Activated CD4-positive, CD25-positive, alpha-beta regulatory T cell treated with anti-CD3 and anti-CD28 coated beads, Interleukin-2, amount 50 U/mL, for 72 hours (primary cell): ENCODE data around the gene PIK3CG.
"Not testable (repeated sequence)": the region's sequence is repeated elsewhere in the genome, so short reads cannot be mapped to it uniquely, and the experiment has no call there.

ENCODE experiments used
- DNase-seq: peaks from one replicate; pipeline ENCODE4 v3.0.0; 2021

PIK3CG gene

GRCh38 chr7:106865130-106866041, at the start of gene PIK3CG:
Gene PIK3CG, plus strand, starts transcription at chr7:106865282. Its CDS starts 2,280 bp downstream, at chr7:106867562.
- DNase-seq = no peak

- DNase-seq = no peak
Observed at GRCh38 chr7:106817098-106817497, 48.0 kb upstream of the PIK3CG start.

- no peak for DNase-seq
Observed at GRCh38 chr7:106818736-106819135, 46.3 kb upstream of the PIK3CG start.

- DNase-seq = no peak
Observed at GRCh38 chr7:106819546-106819945, 45.5 kb upstream of the PIK3CG start.

- DNase-seq = no peak
Observed at GRCh38 chr7:106820321-106821217, 44.5 kb upstream of the PIK3CG start.

- no peak for DNase-seq
Observed at GRCh38 chr7:106823631-106824030, 41.5 kb upstream of the PIK3CG start.

GRCh38 chr7:106824458-106824857, 40.6 kb upstream of the PIK3CG start:
- no peak for DNase-seq

- DNase-seq = no peak
Observed at GRCh38 chr7:106827626-106828025, 37.5 kb upstream of the PIK3CG start.

GRCh38 chr7:106829496-106829895, 35.6 kb upstream of the PIK3CG start:
- DNase-seq = no peak

- not testable (repeated sequence) for DNase-seq
Observed at GRCh38 chr7:106830896-106831295, 34.2 kb upstream of the PIK3CG start.

- DNase-seq = no peak
Observed at GRCh38 chr7:106836816-106837215, 28.3 kb upstream of the PIK3CG start.

GRCh38 chr7:106839511-106839910, 25.6 kb upstream of the PIK3CG start:
- DNase-seq = no peak

GRCh38 chr7:106840342-106840741, 24.7 kb upstream of the PIK3CG start:
- no peak for DNase-seq

GRCh38 chr7:106841896-106842390, 23.1 kb upstream of the PIK3CG start:
- no peak for DNase-seq

GRCh38 chr7:106844279-106844997, 20.6 kb upstream of the PIK3CG start:
- no peak for DNase-seq

GRCh38 chr7:106848049-106848448, 17.0 kb upstream of the PIK3CG start:
- DNase-seq = no peak

- DNase-seq = no peak
Observed at GRCh38 chr7:106848851-106849442, 16.1 kb upstream of the PIK3CG start.

GRCh38 chr7:106851632-106852031, 13.4 kb upstream of the PIK3CG start:
- not testable (repeated sequence) for DNase-seq

GRCh38 chr7:106853250-106853908, 11.7 kb upstream of the PIK3CG start:
- no peak for DNase-seq

GRCh38 chr7:106855540-106856132, 9.4 kb upstream of the PIK3CG start:
- no peak for DNase-seq
